H1 (cell line): ENCODE data around the gene CERS5. TPM values are rescaled to one million over a fixed set of nuclear protein-coding genes. Genes with fewer than 3 reads are reported as not detected.

Experiments used
- CTCF ChIA-PET: fragments of 300-600 bp; sonication (Branson Sonifier 250); formaldehyde crosslinking; loops from one replicate; lab custom pipeline; 2021; ENCODE audit not compliant: partially characterized antibody; lab: Charles Lee
- POLR2A ChIA-PET: fragments of 300-600 bp; sonication (Branson Sonifier 250); formaldehyde crosslinking; loops from one replicate; lab custom pipeline; 2021; ENCODE audit warnings: inconsistent platforms; ENCODE audit not compliant: partially characterized antibody; lab: Charles Lee
- DNase-seq, 2 experiments: peaks; one replicate each; pipeline versions ENCODE4 v3.0.0 to v3.0.0-alpha.2; 2010 to 2022; ENCODE audit warnings: low spot score in 2 of 2, low read depth in 1 of 2, mixed read lengths in 1 of 2
- FAIRE-seq: peaks from 2 replicates; lab custom pipeline; 2011; peaks lifted over from hg19 to GRCh38; lab: Jason Lieb, UNC
- H2AFZ ChIP-seq: 2 replicates; pipeline ENCODE4 v1.8.1; 2012; ENCODE audit warnings: low read length, inconsistent platforms
- H2AK5ac ChIP-seq: 2 replicates; pipeline ENCODE4 v1.6.1; 2013; ENCODE audit warnings: low read depth, low read length
- H2BK120ac ChIP-seq: replicated peaks from 2 replicates; pipeline ENCODE3; 2013; ENCODE audit warnings: low read depth, low read length, inconsistent platforms
- H2BK12ac ChIP-seq: 2 replicates; pipeline ENCODE4 v1.6.1; 2013; ENCODE audit warnings: low read depth, low read length
- H2BK15ac ChIP-seq: 2 replicates; pipeline ENCODE4 v1.6.1; 2013; ENCODE audit warnings: low read length
- H2BK20ac ChIP-seq: 2 replicates; pipeline ENCODE4 v1.6.1; 2013; ENCODE audit warnings: low read length
- H2BK5ac ChIP-seq: 2 replicates; pipeline ENCODE4 v1.6.1; 2013; ENCODE audit warnings: low read depth, low read length
- H3K14ac ChIP-seq: 2 replicates; pipeline ENCODE4 v1.6.1; 2013; ENCODE audit warnings: inconsistent platforms; ENCODE audit not compliant: insufficient read length
- H3K18ac ChIP-seq: 2 replicates; pipeline ENCODE4 v1.6.1; 2013; ENCODE audit warnings: low read length; ENCODE audit errors: extremely low read depth
- H3K23ac ChIP-seq: 2 replicates; pipeline ENCODE4 v1.6.1; 2013; ENCODE audit warnings: inconsistent platforms; ENCODE audit not compliant: insufficient read length
- H3K23me2 ChIP-seq: 2 replicates; pipeline ENCODE4 v1.6.1; 2013; ENCODE audit warnings: low read depth, low read length
- H3K27ac ChIP-seq: 2 replicates; pipeline ENCODE4 v1.6.1; 2011; ENCODE audit warnings: low read depth, low read length, inconsistent platforms
- H3K27me3 ChIP-seq, 4 experiments: replicated peaks in 1 of 4; 1 replicate in 1 of 4; 2 replicates in 3 of 4; pipeline versions ENCODE4 v1.6.1 to v1.8.1; 2011 to 2013; ENCODE audit warnings: low read length in 3 of 4, mild to moderate bottlenecking in 3 of 4, inconsistent platforms in 2 of 4, mixed read lengths in 2 of 4, moderate library complexity in 1 of 4; ENCODE audit not compliant: control insufficient read depth in 3 of 4, insufficient read depth in 3 of 4; ENCODE audit errors: extremely low read depth in 1 of 4
- H3K36me3 ChIP-seq, 4 experiments: 2 replicates each; pipeline versions ENCODE4 v1.6.1 to v1.8.1; 2011 to 2013; ENCODE audit warnings: mild to moderate bottlenecking in 4 of 4, low read length in 3 of 4, moderate library complexity in 2 of 4, control low read depth in 1 of 4, inconsistent platforms in 1 of 4; ENCODE audit not compliant: insufficient read depth in 4 of 4, control insufficient read depth in 2 of 4
- H3K4ac ChIP-seq: replicated peaks from 2 replicates; pipeline ENCODE3; 2013; ENCODE audit warnings: low read length, low read depth, mixed read lengths, inconsistent platforms; ENCODE audit not compliant: insufficient read length
- H3K4me1 ChIP-seq, 4 experiments: replicated peaks in 1 of 4; 1 replicate in 1 of 4; 2 replicates in 3 of 4; pipeline versions ENCODE4 v1.6.1 to v1.8.1; 2011 to 2013; ENCODE audit warnings: low read length in 3 of 4, inconsistent platforms in 2 of 4, mixed read lengths in 1 of 4; ENCODE audit not compliant: insufficient read depth in 4 of 4, control insufficient read depth in 3 of 4
- H3K4me2 ChIP-seq, 2 experiments: 2 replicates each; pipeline versions ENCODE4 v1.6.1 to v1.8.1; 2011 to 2013; ENCODE audit warnings: low read depth in 2 of 2, low read length in 2 of 2, control low read depth in 1 of 2, inconsistent platforms in 1 of 2, mild to moderate bottlenecking in 1 of 2; ENCODE audit not compliant: insufficient read depth in 1 of 2
- H3K4me3 ChIP-seq, 4 experiments: fragments of 200-600, 300-600 bp in 1 of 4; sonication (generic), shearing (Covaris generic), sonication (Bioruptor Twin) in 1 of 4; 2 replicates each; pipeline versions ENCODE4 v1.5.1 to v1.8.1; 2011 to 2016; ENCODE audit warnings: low read length in 4 of 4, low read depth in 3 of 4, control low read depth in 2 of 4, inconsistent platforms in 2 of 4, mild to moderate bottlenecking in 2 of 4, mixed read lengths in 1 of 4, moderate library complexity in 1 of 4; ENCODE audit not compliant: insufficient read depth in 2 of 4; ENCODE audit errors: extremely low read depth in 1 of 4
- H3K56ac ChIP-seq: replicated peaks from 2 replicates; pipeline ENCODE3; 2013; ENCODE audit warnings: low read depth, mild to moderate bottlenecking, mixed read lengths, low read length, inconsistent platforms; ENCODE audit not compliant: insufficient read length
- H3K79me1 ChIP-seq: 2 replicates; pipeline ENCODE4 v1.6.1; 2013; ENCODE audit warnings: low read depth, low read length, control low read depth
- H3K79me2 ChIP-seq, 2 experiments: 2 replicates each; pipeline versions ENCODE4 v1.6.1 to v1.8.1; 2012 to 2013; ENCODE audit warnings: low read length in 2 of 2, mild to moderate bottlenecking in 2 of 2, inconsistent platforms in 1 of 2; ENCODE audit not compliant: insufficient read depth in 2 of 2, control insufficient read depth in 1 of 2
- H3K9ac ChIP-seq, 4 experiments: replicated peaks in 1 of 4; 1 replicate in 1 of 4; 2 replicates in 3 of 4; pipeline versions ENCODE4 v1.6.1 to v1.8.1; 2011 to 2013; ENCODE audit warnings: low read depth in 3 of 4, low read length in 3 of 4, control low read depth in 2 of 4, mild to moderate bottlenecking in 2 of 4, moderate library complexity in 2 of 4, inconsistent platforms in 1 of 4; ENCODE audit errors: extremely low read depth in 1 of 4
- H3K9me3 ChIP-seq, 2 experiments: 2 replicates each; pipeline versions ENCODE4 v1.6.1 to v1.8.1; 2012 to 2013; ENCODE audit warnings: mild to moderate bottlenecking in 2 of 2, moderate library complexity in 2 of 2, control low read depth in 1 of 2, inconsistent platforms in 1 of 2, low read depth in 1 of 2, low read length in 1 of 2, mixed read lengths in 1 of 2; ENCODE audit not compliant: insufficient read depth in 2 of 2
- H4K20me1 ChIP-seq, 2 experiments: replicated peaks in 1 of 2; 2 replicates each; pipeline versions ENCODE3 to v1.8.1; 2011 to 2013; ENCODE audit warnings: inconsistent platforms in 2 of 2, low read length in 2 of 2, mild to moderate bottlenecking in 1 of 2; ENCODE audit not compliant: insufficient read depth in 2 of 2, control insufficient read depth in 1 of 2
- H4K5ac ChIP-seq: 2 replicates; pipeline ENCODE4 v1.6.1; 2013; ENCODE audit warnings: low read length, low read depth, mixed read lengths, inconsistent platforms; ENCODE audit not compliant: insufficient read length
- H4K8ac ChIP-seq: 2 replicates; pipeline ENCODE4 v1.8.0; 2013; ENCODE audit warnings: mild to moderate bottlenecking, moderate library complexity, low read length, inconsistent platforms; ENCODE audit not compliant: insufficient read depth; ENCODE audit errors: extremely low read depth
- H4K91ac ChIP-seq: replicated peaks from 2 replicates; pipeline ENCODE3; 2013; ENCODE audit warnings: low read length, mixed read lengths, inconsistent platforms; ENCODE audit not compliant: insufficient read length
- CBX5 ChIP-seq: fragments of 300-800, 300-1000 bp; sonication (generic); IDR thresholded peaks from 2 replicates; pipeline ENCODE4 v1.7.1; 2016; ENCODE audit warnings: antibody characterized with exemption, low read length, low read depth
- CTCF ChIP-seq, 3 experiments: IDR thresholded peaks; 1 replicate in 2 of 3; 2 replicates in 1 of 3; pipeline versions ENCODE4 v1.5.1 to v1.6.1; 2011; ENCODE audit warnings: low read length in 3 of 3, mild to moderate bottlenecking in 3 of 3, inconsistent platforms in 2 of 3, low read depth in 1 of 3, moderate library complexity in 1 of 3; ENCODE audit not compliant: insufficient read depth in 1 of 3; ENCODE audit errors: control extremely low read depth in 1 of 3
- RAD21 ChIP-seq, 2 experiments: IDR thresholded peaks in 1 of 2; conservative IDR thresholded peaks in 1 of 2; 2 replicates each; pipeline ENCODE4 v1.6.1; 2011; ENCODE audit warnings: low read depth in 2 of 2, low read length in 2 of 2, improper control_type of control experiment in 1 of 2, inconsistent platforms in 1 of 2, mild to moderate bottlenecking in 1 of 2, moderate library complexity in 1 of 2
- WGBS, 2 experiments: shearing (Covaris generic) in 1 of 2; methylation state at CpG; one replicate each; pipeline versions ENCODE4 v1.1.6 to v1.1.7; 2013 to 2015; ENCODE audit warnings: low lambda C conversion rate in 2 of 2, mixed read lengths in 2 of 2, inconsistent platforms in 1 of 2, low coverage in 1 of 2, missing lambda C conversion rate in 1 of 2; ENCODE audit not compliant: insufficient replicate concordance in 2 of 2, insufficient coverage in 1 of 2, insufficient read length in 1 of 2; ENCODE audit errors: extremely low coverage in 1 of 2, missing lambda C conversion rate in 1 of 2; 5-methylcytosine and 5-hydroxymethylcytosine counted together
- polyA plus RNA-seq, 7 experiments: library from polyadenylated mRNA; depleted of rRNA in 3 of 7; stranded (reverse) in 5 of 7; unstranded in 2 of 7; fragments of >200 nt in 5 of 7; fragments of 200-250 nt in 2 of 7; gene quantifications; 1 replicate in 5 of 7; 2 replicates in 1 of 7; 4 replicates in 1 of 7; pipeline versions ENCODE4 v1.2.1 to v1.2.3, GENCODE V29; 2011 to 2013; ENCODE audit warnings: missing spikeins in 2 of 7, mixed read lengths in 2 of 7
- total RNA-seq: library from RNA; stranded (reverse); fragmentation: NEBNext Ultra II Directional; extraction: Animal tissue kit (Norgen Biotek cat#: 25700); gene quantifications from 2 replicates; pipeline ENCODE4 v1.2.1, GENCODE V29; 2021

CERS5 gene
- total and polyA plus RNA-seq, 2 of the 8 experiments (the other 6 are each of a cell fraction or from before 2014, with no cell fraction given), result 69.2 to 119 TPM

GRCh38 chr12:50174971-50175715, 8.0 kb upstream of the CERS5 start:
- Histone ChIP-seq H2BK20ac (no peak overlapping the region), H3K79me1 (no peaks in the 10 kb centered on the region), H3K79me2 (no peaks in the 10 kb centered on the region)
- TF ChIP-seq CBX5 (no peak), RAD21 (IDR thresholded peaks at IDR 0.05 in 1 of 2, conservative IDR thresholded peaks at IDR 0.05 in 1 of 2; ENCODE audit: low read depth in 2 of 2, low read length in 2 of 2) (peak; percentile 71 to 73), CTCF (IDR thresholded peaks at IDR 0.05; ENCODE audit: control extremely low read depth in 1 of 3, insufficient read depth in 1 of 3, low read depth in 1 of 3, low read length in 3 of 3) (peak in 2 of 3 experiments; percentile 38 to 50; a peak in 2 of 4 replicates)
- TF ChIP-seq, all 59 proteins: peak for 2
- DNase-seq (no peak), FAIRE-seq (no peak)
- H3K36me3 ChIP-seq, result peaks cover 0 to 15% (median 12%) of the 10 kb centered on the region in 4 experiments; a peak in 4 of 8 replicates
- H4K91ac ChIP-seq, result no peak overlapping the region
- H2AFZ ChIP-seq, result no peak overlapping the region
- H2AK5ac ChIP-seq, result no peak overlapping the region
- H3K4me2 ChIP-seq, result no peak overlapping the region
- ChIA-PET CTCF (interaction anchor here (0.6 to 11.0 kb wide), 32 partner anchors 8 to 201 kb away, joined by 3 to 135 read pairs (median 4); partner anchors contain the start of genes CERS5, COX14, GPD1 and LIMA1), POLR2A (interaction anchor here (1.2 to 2.1 kb wide), 3 partner anchors 64 to 88 kb away, joined by 4 to 7 read pairs (median 5); partner anchors contain the start of gene COX14)
- no peak overlapping the region for H3K14ac ChIP-seq
- no peaks in the 10 kb centered on the region for H3K9me3 ChIP-seq
- H4K20me1 ChIP-seq, result no peaks in the 10 kb centered on the region
- H2BK15ac ChIP-seq, result no peak overlapping the region
- no peaks in the 10 kb centered on the region; the same call in 1 of the 2 replicates for H3K23me2 ChIP-seq
- H2BK12ac ChIP-seq, result no peak overlapping the region
- no peak overlapping the region for H3K18ac ChIP-seq
- no peak overlapping the region for H3K4me3 ChIP-seq
- no peak overlapping the region for H4K5ac ChIP-seq
- H2BK5ac ChIP-seq, result no peak overlapping the region
- no peak overlapping the region for H3K9ac ChIP-seq
- H3K27ac ChIP-seq, result no peak overlapping the region
- H3K56ac ChIP-seq, result no peak overlapping the region
- H3K4me1 ChIP-seq, result no peaks in the 10 kb centered on the region
- no peak overlapping the region for H3K23ac ChIP-seq
- no peak overlapping the region for H2BK120ac ChIP-seq
- 75% methylated on average over 12 of the region's 16 CpGs; no CpG with 5 or more reads in 1 of the 2 experiments for WGBS, 2 experiments
- no peak overlapping the region for H4K8ac ChIP-seq
- H3K27me3 ChIP-seq, result no peaks in the 10 kb centered on the region
- H3K4ac ChIP-seq, result no peak overlapping the region
